MCF 10A (cell line): ENCODE measurements around the gene EMILIN3. TPM values are rescaled to one million over a fixed set of nuclear protein-coding genes. Genes with fewer than 3 reads are reported as not detected.

Experiments
- BruUV-seq: library from RNA; stranded (reverse); fragments of 400-500 nt; replicated peaks from 2 replicates; lab custom pipeline; 2021; lab: Mats Ljungman, UMichigan
- CTCF ChIA-PET: fragments of 300-600 bp; sonication (Branson Sonifier 250); formaldehyde crosslinking; extraction: SDS; loops from one replicate; lab custom pipeline; 2021; ENCODE audit warnings: antibody characterized with exemption, inconsistent platforms; lab: Yijun Ruan, JAX
- POLR2A ChIA-PET: fragments of 300-600, 350-650 bp; sonication (Branson Sonifier 250); formaldehyde crosslinking; extraction: SDS; loops from one replicate; lab custom pipeline; 2020; ENCODE audit warnings: antibody characterized with exemption, inconsistent platforms; lab: Yijun Ruan, JAX
- DNase-seq: peaks from one replicate; pipeline ENCODE4 v3.0.0-alpha.2; 2018; ENCODE audit not compliant: unreplicated experiment
- H3K27ac Mint-ChIP-seq: one replicate; pipeline ENCODE4 v1.8.0; 2022; ENCODE audit warnings: mild to moderate bottlenecking, low read depth, mixed read lengths; ENCODE audit not compliant: unreplicated experiment
- H3K27me3 Mint-ChIP-seq: one replicate; pipeline ENCODE4 v1.8.0; 2022; ENCODE audit warnings: mixed read lengths; ENCODE audit not compliant: insufficient read depth, unreplicated experiment
- H3K36me3 Mint-ChIP-seq: one replicate; pipeline ENCODE4 v1.8.0; 2022; ENCODE audit warnings: mild to moderate bottlenecking, moderate library complexity, mixed read lengths; ENCODE audit not compliant: insufficient read depth, unreplicated experiment
- H3K4me1 Mint-ChIP-seq: one replicate; pipeline ENCODE4 v1.8.0; 2022; ENCODE audit warnings: mixed read lengths; ENCODE audit not compliant: insufficient read depth, unreplicated experiment
- H3K4me3 Mint-ChIP-seq: one replicate; pipeline ENCODE4 v1.8.0; 2022; ENCODE audit warnings: mild to moderate bottlenecking, moderate library complexity, mixed read lengths; ENCODE audit not compliant: unreplicated experiment
- H3K9me3 Mint-ChIP-seq: one replicate; pipeline ENCODE4 v1.8.0; 2022; ENCODE audit warnings: mixed read lengths; ENCODE audit not compliant: unreplicated experiment
- intact Hi-C: fragments of 100-400 bp; cut with micrococcal nuclease; formaldehyde crosslinking; loops from 2 replicates; pipeline ENCODE4 v1.14.1; 2022
- total RNA-seq: library from RNA; stranded (reverse); gene quantifications from 2 replicates; pipeline ENCODE4 v1.2.3, GENCODE V29; 2022
- TF ChIP-seq, protein P1 (sequence below): fragments of 200-600 bp; IDR thresholded peaks from one replicate; pipeline ENCODE4 v1.8.0; 2022; ENCODE audit warnings: antibody characterized with exemption, mild to moderate bottlenecking; ENCODE audit not compliant: unreplicated experiment

EMILIN3 gene
- total RNA-seq, 1 experiment from 2014 or later, result not detected

DNA sequence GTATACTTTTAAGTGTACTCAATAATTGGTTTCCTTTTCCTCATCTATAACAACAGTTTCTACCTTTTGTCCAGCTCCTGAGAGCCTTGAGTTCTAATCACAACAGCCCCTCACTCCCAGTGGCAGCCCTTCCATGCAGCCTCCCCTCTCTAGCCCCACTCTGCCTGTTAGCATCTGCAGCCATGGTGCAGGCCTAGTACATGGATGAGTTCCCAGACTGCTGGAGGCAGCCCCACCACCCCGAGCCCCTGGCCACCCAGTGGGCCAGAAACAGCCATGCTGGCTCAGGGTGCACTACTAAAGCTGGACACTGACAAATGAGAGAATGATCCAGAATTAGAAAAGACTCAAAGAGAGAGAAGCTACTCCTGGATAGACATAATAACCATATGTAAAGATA lies 35.7 kb downstream of the EMILIN3 start:
- CTCF ChIA-PET, result interaction anchor here (0.6 to 4.8 kb wide), 6 partner anchors 8 to 196 kb away, joined by 3 to 59 read pairs (median 8); partner anchors contain the start of gene LPIN3
- H3K4me3 Mint-ChIP-seq, result no peak overlapping the region
- POLR2A ChIA-PET, result interaction anchor here (0.6 to 4.9 kb wide), 5 partner anchors 10 to 161 kb away, joined by 3 to 48 read pairs (median 4); partner anchors contain the start of gene LPIN3
- H3K27ac Mint-ChIP-seq, result no peak overlapping the region
- H3K9me3 Mint-ChIP-seq, result no peaks in the 10 kb centered on the region
- DNase-seq, result no peak
- no peaks in the 10 kb centered on the region for H3K36me3 Mint-ChIP-seq
- no TSS peak for BruUV-seq
- no peaks in the 10 kb centered on the region for H3K27me3 Mint-ChIP-seq
- TF ChIP-seq, protein P1, sequence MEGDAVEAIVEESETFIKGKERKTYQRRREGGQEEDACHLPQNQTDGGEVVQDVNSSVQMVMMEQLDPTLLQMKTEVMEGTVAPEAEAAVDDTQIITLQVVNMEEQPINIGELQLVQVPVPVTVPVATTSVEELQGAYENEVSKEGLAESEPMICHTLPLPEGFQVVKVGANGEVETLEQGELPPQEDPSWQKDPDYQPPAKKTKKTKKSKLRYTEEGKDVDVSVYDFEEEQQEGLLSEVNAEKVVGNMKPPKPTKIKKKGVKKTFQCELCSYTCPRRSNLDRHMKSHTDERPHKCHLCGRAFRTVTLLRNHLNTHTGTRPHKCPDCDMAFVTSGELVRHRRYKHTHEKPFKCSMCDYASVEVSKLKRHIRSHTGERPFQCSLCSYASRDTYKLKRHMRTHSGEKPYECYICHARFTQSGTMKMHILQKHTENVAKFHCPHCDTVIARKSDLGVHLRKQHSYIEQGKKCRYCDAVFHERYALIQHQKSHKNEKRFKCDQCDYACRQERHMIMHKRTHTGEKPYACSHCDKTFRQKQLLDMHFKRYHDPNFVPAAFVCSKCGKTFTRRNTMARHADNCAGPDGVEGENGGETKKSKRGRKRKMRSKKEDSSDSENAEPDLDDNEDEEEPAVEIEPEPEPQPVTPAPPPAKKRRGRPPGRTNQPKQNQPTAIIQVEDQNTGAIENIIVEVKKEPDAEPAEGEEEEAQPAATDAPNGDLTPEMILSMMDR, result no peak
- H3K4me1 Mint-ChIP-seq, result peaks cover 21% of the 10 kb centered on the region
- intact Hi-C loops, result no loop called here

DNA sequence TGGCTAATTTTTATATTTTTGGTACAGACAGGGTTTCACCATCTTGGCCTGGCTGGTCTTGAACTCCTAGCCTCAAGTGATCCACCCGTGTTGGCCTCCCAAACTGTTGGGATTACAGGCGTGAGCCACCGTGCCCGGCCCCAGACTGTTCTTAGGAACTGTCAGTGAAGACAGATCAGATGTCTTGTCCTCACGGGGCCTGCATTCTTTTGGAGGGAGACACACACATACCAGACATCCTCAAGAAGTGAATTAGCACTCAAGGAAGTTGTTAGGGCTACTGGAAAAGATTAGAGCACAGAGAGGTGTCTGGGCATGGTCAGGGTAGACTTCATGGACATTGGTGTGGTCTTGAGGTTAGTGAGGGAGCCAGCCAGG lies 36.3 kb downstream of the EMILIN3 start:
- no peak overlapping the region for H3K4me3 Mint-ChIP-seq
- no peak for DNase-seq
- TF ChIP-seq, protein P1, result no peak
- H3K36me3 Mint-ChIP-seq, result no peaks in the 10 kb centered on the region
- CTCF ChIA-PET, result interaction anchor here (0.6 to 4.8 kb wide), 10 partner anchors 9 to 340 kb away, joined by 3 to 59 read pairs (median 5); partner anchors contain the start of gene LPIN3
- intact Hi-C loops, result no loop called here
- no peaks in the 10 kb centered on the region for H3K27me3 Mint-ChIP-seq
- peak overlapping the region; percentile 89 for H3K27ac Mint-ChIP-seq
- H3K4me1 Mint-ChIP-seq, result peaks cover 17% of the 10 kb centered on the region
- POLR2A ChIA-PET, result interaction anchor here (1.3 to 4.9 kb wide), 8 partner anchors 9 to 196 kb away, joined by 3 to 48 read pairs (median 10); partner anchors contain the start of genes LPIN3 and ZHX3
- BruUV-seq, result no TSS peak
- no peaks in the 10 kb centered on the region for H3K9me3 Mint-ChIP-seq

DNA sequence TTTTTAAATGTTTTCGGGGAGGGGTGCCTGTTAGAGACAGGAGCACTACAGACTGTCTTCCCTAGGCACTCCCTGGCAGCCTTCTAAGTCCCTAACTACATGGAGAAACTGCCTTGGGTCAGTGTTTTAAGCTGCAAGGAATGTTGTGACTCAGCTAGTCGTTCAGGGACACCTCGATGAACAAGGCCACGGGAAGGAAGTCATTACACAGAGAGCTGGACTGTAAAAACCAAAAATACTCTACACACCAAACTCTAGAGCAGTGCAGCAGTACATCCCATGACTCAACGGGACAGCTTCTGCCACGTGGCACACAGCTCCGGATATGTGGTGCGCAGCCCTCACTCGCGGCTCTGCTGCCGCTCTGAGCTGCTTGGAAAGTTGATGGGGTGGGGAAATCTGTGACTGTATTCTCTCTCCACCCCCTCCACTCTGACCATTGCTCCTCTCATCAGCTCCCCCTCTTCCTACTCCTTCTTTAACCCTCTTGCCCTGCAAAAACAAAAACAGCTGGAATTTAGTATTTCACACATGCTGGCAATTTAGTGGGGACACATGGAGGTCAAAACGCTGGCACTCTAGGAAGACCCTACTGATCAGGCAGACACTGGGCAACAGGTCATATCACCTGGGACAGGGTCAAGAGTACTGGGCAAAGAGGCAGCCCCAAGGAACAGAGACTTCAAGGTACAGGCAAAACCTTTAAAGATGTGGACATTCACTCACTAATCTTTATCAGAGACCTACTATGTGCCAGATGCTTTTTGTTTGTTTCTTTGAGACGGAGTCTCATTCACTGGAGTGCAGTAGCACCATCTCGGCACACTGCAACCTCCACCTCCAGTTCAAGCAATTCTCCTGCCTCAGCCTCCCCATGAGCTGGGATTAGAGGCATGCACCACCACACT lies 36.9 kb downstream of the EMILIN3 start:
- intact Hi-C loops, result loop anchor here (1.0 to 10.0 kb wide), 2 partner anchors 8 to 325 kb away; no protein-coding TSS in a partner anchor
- POLR2A ChIA-PET, result interaction anchor here (0.8 to 4.9 kb wide), 17 partner anchors 8 to 203 kb away, joined by 3 to 48 read pairs (median 4); partner anchors contain the start of genes LPIN3, PLCG1 and ZHX3
- H3K27ac Mint-ChIP-seq, result peak overlapping the region; percentile 89
- CTCF ChIA-PET, result interaction anchor here (0.6 to 4.8 kb wide), 13 partner anchors 9 to 339 kb away, joined by 3 to 59 read pairs (median 4); partner anchors contain the start of genes LPIN3 and PLCG1
- DNase-seq, result peak; percentile 92
- H3K27me3 Mint-ChIP-seq, result no peaks in the 10 kb centered on the region
- no peaks in the 10 kb centered on the region for H3K36me3 Mint-ChIP-seq
- peaks cover 15% of the 10 kb centered on the region for H3K4me1 Mint-ChIP-seq
- H3K9me3 Mint-ChIP-seq, result no peaks in the 10 kb centered on the region
- TSS peak; percentile 68 for BruUV-seq
- H3K4me3 Mint-ChIP-seq, result peak overlapping the region; percentile 28
- TF ChIP-seq, protein P1, result no peak

DNA sequence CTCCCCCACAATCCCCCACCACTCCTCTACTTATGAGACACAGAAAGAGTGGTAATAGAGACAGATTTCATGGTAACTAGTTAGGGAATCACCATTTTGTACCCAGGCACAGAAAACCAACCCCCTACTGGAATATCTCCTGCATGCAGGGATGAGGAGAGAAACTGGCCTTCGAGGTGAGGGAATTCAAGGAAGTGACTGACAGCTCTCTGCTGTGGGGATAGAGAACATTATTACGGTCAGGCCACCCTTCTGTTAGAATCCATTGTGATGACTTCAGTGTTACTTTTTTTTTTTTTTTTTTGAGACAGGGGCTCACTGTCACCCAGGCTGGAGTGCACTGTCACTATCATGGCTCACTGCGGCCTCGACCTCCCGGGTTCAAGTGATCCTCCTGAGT lies 39.4 kb downstream of the EMILIN3 start:
- H3K36me3 Mint-ChIP-seq, result no peaks in the 10 kb centered on the region
- peaks cover 15% of the 10 kb centered on the region for H3K4me1 Mint-ChIP-seq
- no TSS peak for BruUV-seq
- TF ChIP-seq, protein P1, result no peak
- no peaks in the 10 kb centered on the region for H3K27me3 Mint-ChIP-seq
- H3K27ac Mint-ChIP-seq, result no peak overlapping the region
- no peak for DNase-seq
- CTCF ChIA-PET, result interaction anchor here (1.0 to 2.1 kb wide), 5 partner anchors 12 to 192 kb away, joined by 4 to 12 read pairs (median 6); partner anchors contain the start of gene LPIN3
- no peaks in the 10 kb centered on the region for H3K9me3 Mint-ChIP-seq
- POLR2A ChIA-PET, result interaction anchor here (1.3 to 4.9 kb wide), 2 partner anchors 14 to 94 kb away, joined by 6 to 48 read pairs; partner anchors contain the start of gene LPIN3
- intact Hi-C loops, result loop anchor here (10.0 kb wide), 1 partner anchor 322 kb away; no protein-coding TSS in a partner anchor
- no peak overlapping the region for H3K4me3 Mint-ChIP-seq
